ENCODE measurements around the gene INPPL1. TPM values are rescaled to one million over a fixed set of nuclear protein-coding genes. Genes with fewer than 3 reads are reported as not detected.

Gene INPPL1
- total and polyA plus RNA-seq, 12 donors, result 50.1 to 146 (median 107) TPM

DNA sequence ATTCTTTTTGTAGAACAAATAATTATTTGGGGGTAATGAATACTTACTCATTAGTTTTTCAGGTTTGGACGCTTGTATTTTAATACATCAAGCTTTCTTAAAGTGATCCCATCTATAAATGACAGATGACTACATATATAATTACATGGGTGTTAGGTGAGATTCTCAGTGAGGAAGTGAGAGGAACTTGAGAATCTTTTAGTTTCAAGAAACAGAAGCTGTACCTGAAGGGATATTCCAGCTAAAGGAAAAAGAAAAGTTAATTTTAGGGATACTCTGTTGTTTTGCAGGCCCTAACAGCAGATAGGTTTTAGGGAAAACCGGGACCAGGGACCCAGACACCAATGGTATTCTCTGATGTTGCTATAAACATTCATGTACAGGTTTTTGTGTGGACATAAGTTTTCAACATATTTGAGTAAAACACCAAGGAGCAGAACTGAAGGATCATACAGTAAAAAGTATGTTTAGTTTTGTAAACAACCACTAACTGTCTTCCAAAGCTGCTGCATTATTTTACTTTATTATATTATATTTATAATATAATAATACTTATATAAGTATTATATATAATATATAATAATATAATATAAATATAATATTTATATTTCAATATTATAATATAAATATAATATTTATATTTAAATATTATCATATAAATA lies 43.5 kb downstream of the INPPL1 start:
- DNase-seq (no peak), ATAC-seq (no peak)
- Histone ChIP-seq H3K4me3 (no peak overlapping the region), H3K27ac (no peak overlapping the region), H3K27me3 (peaks cover 0 to 35% (median 12%) of the 10 kb centered on the region in 7 donors), H3K36me3 (no peaks in the 10 kb centered on the region), H3K9me3 (no peaks in the 10 kb centered on the region), H3K4me1 (peaks cover 0 to 14% (median 0%) of the 10 kb centered on the region in 9 donors)
- WGBS, 2 donors, result 83 to 87% methylated on average over 2 of the region's 2 CpGs
- TF ChIP-seq, protein P1, sequence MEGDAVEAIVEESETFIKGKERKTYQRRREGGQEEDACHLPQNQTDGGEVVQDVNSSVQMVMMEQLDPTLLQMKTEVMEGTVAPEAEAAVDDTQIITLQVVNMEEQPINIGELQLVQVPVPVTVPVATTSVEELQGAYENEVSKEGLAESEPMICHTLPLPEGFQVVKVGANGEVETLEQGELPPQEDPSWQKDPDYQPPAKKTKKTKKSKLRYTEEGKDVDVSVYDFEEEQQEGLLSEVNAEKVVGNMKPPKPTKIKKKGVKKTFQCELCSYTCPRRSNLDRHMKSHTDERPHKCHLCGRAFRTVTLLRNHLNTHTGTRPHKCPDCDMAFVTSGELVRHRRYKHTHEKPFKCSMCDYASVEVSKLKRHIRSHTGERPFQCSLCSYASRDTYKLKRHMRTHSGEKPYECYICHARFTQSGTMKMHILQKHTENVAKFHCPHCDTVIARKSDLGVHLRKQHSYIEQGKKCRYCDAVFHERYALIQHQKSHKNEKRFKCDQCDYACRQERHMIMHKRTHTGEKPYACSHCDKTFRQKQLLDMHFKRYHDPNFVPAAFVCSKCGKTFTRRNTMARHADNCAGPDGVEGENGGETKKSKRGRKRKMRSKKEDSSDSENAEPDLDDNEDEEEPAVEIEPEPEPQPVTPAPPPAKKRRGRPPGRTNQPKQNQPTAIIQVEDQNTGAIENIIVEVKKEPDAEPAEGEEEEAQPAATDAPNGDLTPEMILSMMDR (IDR thresholded peaks at IDR 0.05), result no peak
- intact Hi-C loops (cut with DNase I), result no loop called here

DNA sequence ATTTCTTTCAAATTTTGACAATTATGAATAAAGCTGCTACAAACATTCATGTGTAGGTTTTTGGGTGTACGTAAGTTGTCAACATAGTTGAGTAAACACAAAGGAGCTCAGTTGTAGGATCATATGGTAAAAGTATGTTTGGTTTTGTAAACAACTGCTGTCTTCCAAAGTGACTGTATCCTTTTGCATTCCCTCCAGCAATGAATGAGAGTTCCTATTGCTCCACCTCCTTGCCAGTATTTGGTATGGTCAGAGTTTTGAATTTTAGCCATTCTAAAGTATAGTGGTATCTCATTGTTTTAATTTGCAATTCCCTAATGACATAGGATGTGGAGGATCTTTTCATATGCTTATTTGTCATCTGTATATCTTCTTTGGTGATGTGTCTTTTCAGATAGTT lies 47.4 kb downstream of the INPPL1 start:
- no peaks in the 10 kb centered on the region for H3K36me3 ChIP-seq
- no peaks in the 10 kb centered on the region for H3K9me3 ChIP-seq
- H3K4me1 ChIP-seq, result peaks cover 0 to 13% (median 0%) of the 10 kb centered on the region in 9 donors
- intact Hi-C loops (cut with DNase I), result no loop called here
- no peak for DNase-seq
- H3K4me3 ChIP-seq, result no peak overlapping the region
- TF ChIP-seq, protein P1 (IDR thresholded peaks at IDR 0.05), result no peak
- H3K27me3 ChIP-seq, result peaks cover 0 to 33% (median 7%) of the 10 kb centered on the region in 7 donors
- 91 to 92% methylated on average over 1 of the region's 1 CpG for WGBS, 2 donors
- no peak for ATAC-seq
- H3K27ac ChIP-seq, result no peak overlapping the region

DNA sequence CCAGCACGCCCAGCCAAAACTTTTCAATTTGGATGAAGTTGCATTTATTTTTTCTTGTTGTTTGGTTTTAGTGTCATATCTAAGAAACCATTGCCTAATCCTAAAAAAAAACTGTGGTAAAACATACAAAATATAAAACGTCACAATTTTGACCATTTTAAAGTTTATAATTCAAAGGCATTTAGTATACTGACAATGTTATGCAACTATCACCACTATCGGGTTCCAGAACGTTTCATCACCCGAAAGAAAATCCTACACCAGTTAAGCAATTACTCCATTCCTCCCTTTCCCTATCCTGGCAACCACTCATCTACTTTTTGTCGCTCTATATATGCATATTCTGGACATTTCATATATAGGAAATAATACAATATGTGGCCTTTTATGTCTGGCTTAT lies 49.9 kb downstream of the INPPL1 start:
- Histone ChIP-seq H3K4me3 (no peak overlapping the region), H3K27me3 (peaks cover 0 to 25% (median 7%) of the 10 kb centered on the region in 7 donors), H3K36me3 (no peaks in the 10 kb centered on the region), H3K27ac (no peak overlapping the region), H3K9me3 (no peaks in the 10 kb centered on the region), H3K4me1 (peaks cover 0 to 11% (median 0%) of the 10 kb centered on the region in 9 donors)
- WGBS, 2 donors, result 85 to 89% methylated on average over 6 of the region's 6 CpGs
- DNase-seq (no peak), ATAC-seq (no peak)
- TF ChIP-seq, protein P1 (IDR thresholded peaks at IDR 0.05), result no peak
- intact Hi-C loops (cut with DNase I), result no loop called here

DNA sequence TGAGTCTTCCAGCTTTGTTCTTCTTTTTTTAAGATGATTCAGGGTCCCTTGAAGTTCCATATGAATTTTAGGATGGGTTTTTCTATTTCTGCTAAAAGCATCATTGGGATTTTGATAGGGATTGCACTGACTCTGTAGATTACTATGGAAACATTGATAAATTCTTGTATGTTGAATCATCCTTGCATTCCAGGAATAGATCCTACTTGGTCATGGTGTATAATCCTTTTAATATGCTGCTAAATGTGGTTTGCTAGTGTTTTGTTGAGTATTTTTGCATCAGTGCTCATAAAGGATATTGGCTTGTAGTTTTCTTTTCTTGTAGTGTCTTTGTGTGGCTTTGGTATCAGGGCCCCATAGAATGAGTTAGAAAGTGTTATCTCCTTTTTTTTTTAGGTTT lies 54.3 kb downstream of the INPPL1 start:
- peaks cover 0 to 41% (median 16%) of the 10 kb centered on the region in 7 donors for H3K27me3 ChIP-seq
- no peak overlapping the region for H3K4me3 ChIP-seq
- H3K9me3 ChIP-seq, result no peaks in the 10 kb centered on the region
- no peak for DNase-seq
- no peak overlapping the region for H3K27ac ChIP-seq
- ATAC-seq, result no peak
- H3K36me3 ChIP-seq, result no peaks in the 10 kb centered on the region
- intact Hi-C loops (cut with DNase I), result no loop called here
- no peaks in the 10 kb centered on the region for H3K4me1 ChIP-seq
- TF ChIP-seq, protein P1 (IDR thresholded peaks at IDR 0.05), result no peak
